Measurements from ENCODE around the gene SASH1. TPM values are rescaled to one million over a fixed set of nuclear protein-coding genes. Genes with fewer than 3 reads are reported as not detected.

SASH1 gene
- total RNA-seq, 1 donor from 2014 or later = 61.3 TPM

GRCh38 chr6:148595550-148595949 lies 252.9 kb downstream of the SASH1 start:
- H3K4me3 Mint-ChIP-seq = no peak overlapping the region
- no peaks in the 10 kb centered on the region for H3K4me1 Mint-ChIP-seq (ENCODE audit: unreplicated experiment)
- H3K27me3 Mint-ChIP-seq = no peaks in the 10 kb centered on the region
- no peak overlapping the region for H3K27ac Mint-ChIP-seq
- TF ChIP-seq, protein P1, sequence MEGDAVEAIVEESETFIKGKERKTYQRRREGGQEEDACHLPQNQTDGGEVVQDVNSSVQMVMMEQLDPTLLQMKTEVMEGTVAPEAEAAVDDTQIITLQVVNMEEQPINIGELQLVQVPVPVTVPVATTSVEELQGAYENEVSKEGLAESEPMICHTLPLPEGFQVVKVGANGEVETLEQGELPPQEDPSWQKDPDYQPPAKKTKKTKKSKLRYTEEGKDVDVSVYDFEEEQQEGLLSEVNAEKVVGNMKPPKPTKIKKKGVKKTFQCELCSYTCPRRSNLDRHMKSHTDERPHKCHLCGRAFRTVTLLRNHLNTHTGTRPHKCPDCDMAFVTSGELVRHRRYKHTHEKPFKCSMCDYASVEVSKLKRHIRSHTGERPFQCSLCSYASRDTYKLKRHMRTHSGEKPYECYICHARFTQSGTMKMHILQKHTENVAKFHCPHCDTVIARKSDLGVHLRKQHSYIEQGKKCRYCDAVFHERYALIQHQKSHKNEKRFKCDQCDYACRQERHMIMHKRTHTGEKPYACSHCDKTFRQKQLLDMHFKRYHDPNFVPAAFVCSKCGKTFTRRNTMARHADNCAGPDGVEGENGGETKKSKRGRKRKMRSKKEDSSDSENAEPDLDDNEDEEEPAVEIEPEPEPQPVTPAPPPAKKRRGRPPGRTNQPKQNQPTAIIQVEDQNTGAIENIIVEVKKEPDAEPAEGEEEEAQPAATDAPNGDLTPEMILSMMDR (conservative IDR thresholded peaks at IDR 0.05) = no peak
- no peak for DNase-seq (ENCODE audit: extremely low spot score, unreplicated experiment)
- H3K9me3 Mint-ChIP-seq = no peaks in the 10 kb centered on the region
- H3K36me3 Mint-ChIP-seq = no peaks in the 10 kb centered on the region

GRCh38 chr6:148596891-148597455 lies 254.3 kb downstream of the SASH1 start:
- Mint-ChIP-seq H3K9me3 (peaks cover 9% of the 10 kb centered on the region), H3K4me3 (no peak overlapping the region), H3K27ac (no peak overlapping the region), H3K4me1 (ENCODE audit: unreplicated experiment) (no peaks in the 10 kb centered on the region), H3K27me3 (no peaks in the 10 kb centered on the region), H3K36me3 (no peaks in the 10 kb centered on the region)
- TF ChIP-seq, protein P1 (conservative IDR thresholded peaks at IDR 0.05) = no peak
- DNase-seq (ENCODE audit: extremely low spot score, unreplicated experiment) = no peak

DNA sequence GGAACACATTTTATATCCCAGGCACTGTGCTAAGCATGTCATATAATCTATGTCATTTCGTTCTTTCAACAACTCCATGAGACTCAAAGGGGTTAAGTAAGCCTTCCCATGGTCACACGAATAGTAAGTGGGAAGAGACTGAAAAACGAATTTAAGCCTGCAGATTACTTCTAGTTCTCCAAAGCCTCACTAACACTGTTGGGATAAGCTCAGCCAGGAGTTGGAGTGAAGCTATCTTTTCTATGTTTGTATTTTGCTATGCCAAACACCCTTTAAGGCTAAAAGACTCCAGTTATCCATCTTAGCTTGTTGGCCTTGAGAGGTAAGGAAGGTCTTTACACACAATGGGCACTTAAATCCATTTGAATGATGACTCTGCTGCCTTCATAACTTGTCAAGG lies 256.1 kb downstream of the SASH1 start:
- Mint-ChIP-seq H3K27me3 (no peaks in the 10 kb centered on the region), H3K27ac (no peak overlapping the region), H3K4me3 (no peak overlapping the region), H3K9me3 (peaks cover 15% of the 10 kb centered on the region), H3K36me3 (no peaks in the 10 kb centered on the region), H3K4me1 (ENCODE audit: unreplicated experiment) (no peaks in the 10 kb centered on the region)
- TF ChIP-seq, protein P1 (conservative IDR thresholded peaks at IDR 0.05) = no peak
- DNase-seq (ENCODE audit: extremely low spot score, unreplicated experiment) = no peak

DNA sequence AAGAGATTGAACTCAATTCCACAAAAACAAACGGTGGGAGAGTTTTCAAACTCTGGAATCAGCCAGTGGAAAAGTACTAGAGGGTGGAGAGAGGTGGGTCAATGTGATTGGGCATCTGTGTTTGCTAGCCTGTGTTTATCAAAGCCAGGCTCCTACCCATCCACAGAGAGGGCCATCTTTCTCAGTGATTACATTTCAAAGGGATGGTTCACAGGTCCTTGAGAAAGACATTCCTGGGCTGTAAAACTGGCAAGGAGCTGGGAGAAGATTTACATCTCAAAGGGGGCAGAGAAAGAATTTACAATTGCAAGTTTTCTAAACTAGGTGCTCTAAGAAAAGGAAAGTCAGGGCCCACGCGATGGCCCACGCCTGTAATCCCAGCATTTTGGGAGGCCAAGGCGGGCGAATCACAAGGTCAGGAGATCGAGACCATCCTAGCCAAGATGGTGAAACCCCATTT lies 257.4 kb downstream of the SASH1 start:
- Mint-ChIP-seq H3K4me3 (no peak overlapping the region), H3K4me1 (ENCODE audit: unreplicated experiment) (no peaks in the 10 kb centered on the region), H3K36me3 (no peaks in the 10 kb centered on the region), H3K27ac (no peak overlapping the region), H3K27me3 (no peaks in the 10 kb centered on the region), H3K9me3 (peaks cover 15% of the 10 kb centered on the region)
- TF ChIP-seq, protein P1 (conservative IDR thresholded peaks at IDR 0.05) = no peak
- DNase-seq (ENCODE audit: extremely low spot score, unreplicated experiment) = no peak

All from type B pancreatic cell (in vitro differentiated cells).